ENCODE results near the gene KRTAP5-4.
"Not testable (repeated sequence)": the region's sequence is repeated elsewhere in the genome, so short reads cannot be mapped to it uniquely, and the experiment has no call there.

KRTAP5-4 gene, protein sequence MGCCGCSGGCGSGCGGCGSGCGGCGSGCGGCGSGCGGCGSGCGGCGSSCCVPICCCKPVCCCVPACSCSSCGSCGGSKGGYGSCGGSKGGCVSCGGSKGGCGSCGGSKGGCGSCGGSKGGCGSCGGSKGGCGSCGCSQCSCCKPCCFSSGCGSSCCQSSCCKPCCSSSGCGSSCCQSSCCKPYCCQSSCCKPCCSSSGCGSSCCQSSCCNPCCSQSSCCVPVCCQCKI

DNA sequence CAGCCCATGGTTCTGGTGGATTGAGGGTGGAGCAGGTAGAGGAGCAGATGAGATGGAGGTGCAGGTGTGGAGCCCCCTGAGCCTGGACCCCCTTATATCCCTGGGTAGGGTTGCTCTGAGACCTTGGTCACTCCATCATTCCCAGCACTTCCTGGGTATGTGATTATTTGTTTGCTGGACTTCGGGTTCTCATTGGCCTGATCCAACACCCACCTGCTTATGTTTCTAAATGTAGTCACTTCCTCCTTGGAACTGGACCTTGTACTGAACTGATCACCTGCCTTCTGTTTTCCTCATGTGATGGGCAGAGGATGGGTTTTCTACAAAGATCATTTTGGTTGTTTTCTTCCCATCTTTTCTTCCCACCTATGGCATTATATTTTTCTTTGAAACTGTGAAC is at the start of gene KRTAP5-4:
Gene KRTAP5-4, minus strand, starts transcription at position 53 of the 400 bp plus-strand sequence. Its CDS starts 45 bp downstream, at position 8.
- no peak for DNase-seq

DNA sequence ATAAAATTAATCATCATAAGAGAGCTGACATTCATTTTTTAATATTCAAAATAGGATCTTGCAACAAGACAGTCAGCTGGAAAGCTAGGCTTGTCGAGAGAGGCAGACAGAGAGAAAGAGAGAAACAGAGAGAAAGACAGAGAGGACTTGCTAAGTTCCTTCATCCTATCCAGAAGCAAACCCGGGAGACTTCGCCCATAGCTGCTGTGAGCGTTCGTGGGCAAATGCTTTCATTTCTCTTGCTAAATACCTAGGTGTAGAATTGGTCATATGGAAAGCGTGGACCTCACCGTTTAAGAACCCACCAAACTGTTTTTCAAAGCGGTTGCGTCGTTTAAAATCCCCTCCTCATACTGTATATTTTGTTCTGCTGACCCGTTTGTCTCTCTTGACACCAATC is 49.7 kb upstream of the KRTAP5-4 start:
- no peak for DNase-seq

DNA sequence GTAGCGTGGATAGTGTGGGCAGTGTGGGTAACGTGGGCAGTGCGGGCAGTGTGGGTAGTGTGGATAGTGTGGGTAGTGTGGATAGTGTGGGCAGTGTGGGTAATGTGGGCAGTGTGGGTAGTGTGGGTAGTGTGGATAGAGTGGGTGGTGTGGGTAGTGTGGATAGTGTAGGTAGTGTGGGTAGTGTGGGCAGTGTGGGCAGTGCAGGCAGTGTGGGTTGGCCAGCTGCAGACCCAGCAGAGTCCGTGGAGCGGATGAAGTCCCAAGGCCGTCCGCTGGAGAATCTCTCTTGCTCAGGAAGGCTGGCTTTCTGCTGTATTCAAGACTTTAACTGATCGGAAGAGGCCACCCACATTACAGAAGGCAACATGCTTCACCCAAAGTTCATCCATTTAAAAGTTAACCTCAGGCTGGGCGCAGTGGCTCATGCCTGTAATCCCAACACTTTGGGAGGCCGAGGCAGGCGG is 49.0 kb upstream of the KRTAP5-4 start:
- DNase-seq = no peak

DNA sequence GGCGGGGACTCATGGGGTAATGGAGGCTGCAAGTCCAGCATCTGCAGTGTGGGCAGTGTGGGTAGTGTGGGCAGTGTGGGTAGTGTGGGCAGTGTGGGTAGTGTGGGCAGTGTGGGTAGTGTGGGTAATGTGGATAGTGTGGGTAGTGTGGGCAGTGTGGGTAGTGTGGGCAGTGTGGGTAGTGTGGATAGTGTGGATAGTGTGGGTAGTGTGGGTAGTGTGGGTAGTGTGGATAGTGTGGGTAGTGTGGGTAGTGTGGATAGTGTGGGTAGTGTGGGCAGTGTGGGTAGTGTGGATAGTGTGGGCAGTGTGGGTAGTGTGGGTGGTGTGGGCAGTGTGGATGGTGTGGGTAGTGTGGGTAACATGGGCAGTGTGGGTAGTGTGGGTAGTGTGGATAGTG is 48.5 kb upstream of the KRTAP5-4 start:
- DNase-seq = not testable (repeated sequence)

DNA sequence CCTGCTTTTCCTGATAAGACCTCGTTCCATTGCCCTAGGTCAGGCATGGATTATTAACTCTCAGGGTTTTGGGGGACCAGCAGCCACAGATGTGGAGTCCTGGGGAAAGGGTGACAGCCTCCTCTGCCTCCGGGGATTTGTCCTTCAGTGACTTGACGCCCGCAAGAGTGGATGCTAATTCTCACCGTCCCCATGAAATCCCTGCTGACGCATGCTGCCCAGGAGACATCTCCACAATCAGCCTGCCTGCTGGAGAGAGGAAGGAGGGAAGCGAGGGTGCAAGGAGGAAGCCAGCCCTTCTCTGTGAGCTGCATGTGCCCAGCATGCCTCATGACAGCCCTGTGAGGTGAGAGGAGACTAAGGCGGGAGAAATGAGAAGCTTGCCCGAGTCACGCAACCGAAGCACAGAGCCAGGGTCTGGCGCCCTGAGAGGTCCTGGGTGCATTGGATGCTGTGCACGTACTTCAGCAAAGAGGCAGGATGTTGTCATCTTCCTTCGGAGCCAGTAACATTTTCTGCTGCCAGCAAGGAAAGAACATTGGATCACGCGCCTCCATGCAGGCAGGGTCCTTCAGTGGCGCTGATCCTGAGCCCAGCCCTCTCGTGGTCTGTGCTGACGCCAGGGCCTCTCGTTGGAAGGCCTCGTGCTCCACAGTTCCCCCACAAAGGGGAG is 47.7 kb upstream of the KRTAP5-4 start:
- DNase-seq = no peak

DNA sequence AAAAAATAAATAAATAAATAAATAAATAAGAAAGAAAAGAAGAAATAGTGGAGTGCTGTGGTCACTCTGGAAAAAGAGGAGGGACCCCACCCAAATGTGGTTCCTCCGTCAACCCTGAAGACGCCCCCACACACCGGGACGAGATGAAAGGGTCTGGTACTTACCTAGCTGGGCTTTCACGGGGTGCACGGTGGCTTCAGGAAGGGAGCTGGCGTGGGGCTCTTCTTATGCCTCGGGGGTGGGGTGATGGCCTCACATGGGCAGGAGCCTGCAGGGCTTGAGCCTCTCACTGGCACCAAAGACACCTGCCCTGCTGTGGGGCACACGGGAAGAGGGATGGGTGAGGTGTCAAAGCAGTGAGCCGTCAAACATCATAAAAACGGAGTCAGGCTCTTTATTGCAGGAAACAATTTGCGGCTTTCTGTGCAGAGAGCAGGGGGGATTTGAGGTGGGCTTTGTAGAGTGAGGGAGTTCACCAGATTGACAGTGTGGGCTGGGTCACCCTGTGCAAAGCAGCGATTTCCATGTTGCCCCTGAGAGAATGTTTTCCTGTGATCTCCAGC is 47.1 kb upstream of the KRTAP5-4 start:
- DNase-seq = no peak

DNA sequence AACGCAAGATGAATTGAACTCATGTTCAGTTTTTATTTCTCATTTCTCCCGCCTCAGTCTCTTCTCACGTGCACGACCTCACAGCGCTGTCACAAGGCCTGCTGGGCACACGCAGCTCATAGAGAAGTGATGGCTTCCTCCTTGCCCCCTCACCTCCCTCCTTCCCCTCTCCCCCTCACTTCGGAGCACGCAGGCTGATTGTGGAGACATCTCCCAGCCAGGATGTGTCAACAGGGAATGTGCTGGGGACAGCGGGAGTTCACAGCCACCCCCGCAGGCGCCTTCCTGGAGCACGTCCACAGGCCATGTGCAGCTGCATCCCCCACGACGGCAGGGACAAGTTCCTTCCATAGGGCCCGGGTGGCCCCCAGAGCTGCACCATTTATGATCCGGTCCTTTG is 46.0 kb upstream of the KRTAP5-4 start:
- DNase-seq = no peak

DNA sequence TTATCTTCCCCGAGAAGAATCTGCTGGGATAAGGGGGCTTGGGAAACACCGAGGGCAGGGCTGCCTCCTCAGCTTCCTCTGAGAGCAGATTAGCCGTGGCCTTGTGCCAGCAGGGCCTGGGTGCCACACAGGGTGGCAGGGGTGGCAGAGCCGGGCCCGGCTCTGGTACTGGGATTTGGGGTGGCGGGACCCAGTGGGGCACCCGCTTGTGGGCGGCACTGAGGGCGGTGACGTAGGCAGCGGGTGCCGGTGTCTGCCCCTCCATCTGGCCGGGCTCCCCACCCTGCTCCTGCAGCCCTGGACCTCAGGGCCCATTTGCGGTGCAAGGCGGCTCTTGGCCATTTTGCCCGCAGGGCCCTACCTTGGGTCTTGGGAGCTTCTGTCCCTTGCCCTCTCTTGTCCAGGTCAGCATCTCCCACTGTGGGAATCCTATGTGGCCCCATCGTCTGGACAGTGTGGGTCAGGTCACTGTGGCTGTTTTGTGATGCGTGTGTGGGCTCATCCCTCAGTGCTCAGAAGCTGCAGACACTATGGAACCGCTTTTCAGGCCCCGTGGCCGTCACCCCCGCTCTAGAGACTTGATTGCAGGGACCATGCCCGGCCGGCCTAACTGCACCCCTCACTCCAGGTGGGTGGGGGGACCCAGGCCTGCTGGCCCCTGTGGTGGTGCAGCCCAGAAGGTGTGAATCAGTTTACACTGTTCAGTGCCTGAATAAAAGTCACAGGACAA is 45.3 kb upstream of the KRTAP5-4 start:
- no peak for DNase-seq

DNA sequence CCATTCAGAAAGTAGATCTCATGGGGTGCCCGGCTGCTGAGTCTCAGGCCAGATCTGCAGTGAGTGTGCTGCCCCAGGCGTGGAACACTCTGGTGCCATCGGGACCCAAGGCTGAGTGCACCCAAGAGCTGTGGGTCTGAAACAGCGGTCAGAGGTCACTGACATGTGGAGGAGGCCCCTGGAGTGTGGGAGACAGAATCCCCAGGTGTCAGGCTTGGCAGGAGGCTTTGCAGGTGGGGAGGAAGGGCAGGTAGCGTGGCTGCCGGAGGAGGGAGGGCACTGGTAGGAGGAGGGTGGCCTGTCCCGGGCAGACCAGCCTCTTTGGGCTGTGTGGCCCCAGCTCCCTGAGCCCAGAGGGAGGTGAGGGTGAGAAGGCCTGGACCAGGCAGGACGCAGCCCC is 43.4 kb upstream of the KRTAP5-4 start:
- no peak for DNase-seq

DNA sequence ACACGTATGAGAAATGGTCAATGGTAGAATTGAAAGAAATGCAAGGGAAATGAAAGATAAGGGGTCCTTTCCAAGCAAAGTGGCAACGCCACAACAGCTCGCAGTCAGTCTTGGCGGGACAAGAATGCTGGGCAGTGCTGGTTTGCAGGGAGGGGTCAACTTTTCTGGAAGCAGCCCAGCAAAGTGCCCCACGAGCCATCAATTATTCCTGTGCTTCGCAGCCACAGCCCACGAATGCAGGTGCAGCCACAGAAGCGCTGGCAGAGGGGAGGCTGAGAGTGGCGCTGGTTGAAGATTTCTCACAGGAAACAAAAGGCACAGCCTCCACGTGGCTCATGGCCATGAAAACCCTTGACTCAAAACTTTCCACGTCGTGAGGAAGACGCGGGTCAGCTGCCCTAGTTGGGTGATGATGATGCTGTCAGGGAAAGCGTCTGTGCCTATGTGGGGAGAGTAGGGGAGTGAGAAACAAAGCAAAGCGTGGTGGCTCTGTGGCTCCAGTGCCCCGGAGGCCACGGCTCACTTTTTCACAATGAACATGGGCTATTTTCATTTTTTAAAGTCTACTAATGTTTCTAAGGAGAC is 40.9 kb upstream of the KRTAP5-4 start:
- not testable (repeated sequence) for DNase-seq

DNA sequence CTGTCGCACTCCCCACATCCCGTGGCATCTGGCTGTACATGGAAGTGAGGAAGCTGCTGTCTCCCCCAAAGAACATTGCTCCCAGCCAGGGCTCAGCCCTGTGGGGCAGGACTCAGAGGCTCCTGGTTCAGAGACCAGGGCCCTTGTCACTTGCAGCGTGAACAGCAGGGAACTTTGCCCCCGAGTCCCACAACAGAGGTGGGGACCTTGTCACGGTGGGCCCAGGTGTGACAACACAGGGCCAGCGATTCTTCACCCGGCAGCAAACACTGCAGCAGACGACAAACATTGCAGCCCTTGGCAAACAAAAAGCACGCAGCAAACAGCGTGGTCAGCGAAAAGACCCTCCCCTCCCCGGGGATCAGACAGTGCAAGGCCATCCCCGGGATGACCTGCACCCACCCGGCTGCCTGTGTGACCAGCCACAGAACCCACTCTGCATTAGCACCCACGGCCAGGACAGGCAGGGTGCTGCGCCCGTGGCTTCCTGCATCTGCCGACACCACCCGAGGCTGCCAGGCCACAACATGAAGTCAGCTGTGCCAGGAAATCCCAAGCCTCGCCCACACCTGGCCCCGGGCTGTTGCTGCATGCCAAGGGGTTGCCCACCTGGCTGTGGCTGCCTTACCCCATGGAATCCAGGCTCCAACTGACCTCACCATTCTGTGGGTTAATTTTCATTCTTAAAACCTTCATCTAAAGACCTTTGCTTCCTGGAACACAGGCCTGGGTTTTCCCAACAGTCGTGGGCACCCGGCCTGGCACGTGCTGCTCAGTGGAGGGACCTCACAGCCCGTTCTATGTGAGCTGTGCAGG is 39.7 kb upstream of the KRTAP5-4 start:
- DNase-seq = not testable (repeated sequence)

DNA sequence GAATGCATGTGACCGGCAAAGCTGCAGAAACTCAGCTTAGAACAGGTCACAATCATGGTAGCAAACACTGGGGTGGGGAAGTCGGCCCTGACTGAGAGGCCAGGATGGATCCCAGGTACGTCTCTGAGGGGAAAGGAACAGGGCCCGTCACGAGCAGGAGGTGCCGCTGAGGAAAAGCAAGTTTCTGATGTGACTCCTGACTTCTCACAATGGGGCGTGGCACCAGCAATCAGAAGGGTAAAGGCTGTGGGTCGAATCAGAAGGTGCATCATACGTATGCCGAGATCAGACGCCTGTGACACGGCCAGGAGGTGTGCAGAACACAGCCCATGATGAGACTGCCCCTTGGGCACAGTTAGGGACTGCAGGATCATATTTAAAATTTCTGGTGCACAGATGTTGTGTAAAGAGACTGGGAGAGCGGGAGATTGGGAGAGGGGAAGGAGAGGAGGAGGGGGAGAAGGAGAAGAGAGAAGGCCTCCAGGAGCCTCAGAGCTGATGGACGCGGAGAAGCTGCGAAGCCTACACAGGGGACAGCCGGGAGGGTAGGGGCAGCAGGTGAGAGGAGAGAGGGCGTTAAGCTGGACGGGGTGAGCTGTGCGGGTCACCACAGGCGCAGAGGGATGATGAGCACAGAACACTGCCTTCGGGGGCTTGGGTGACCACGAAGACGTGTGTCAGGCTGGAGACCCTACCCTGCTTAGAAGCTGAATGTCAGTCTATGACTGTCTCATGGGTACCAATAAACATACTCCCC is 38.4 kb upstream of the KRTAP5-4 start:
- DNase-seq = no peak

DNA sequence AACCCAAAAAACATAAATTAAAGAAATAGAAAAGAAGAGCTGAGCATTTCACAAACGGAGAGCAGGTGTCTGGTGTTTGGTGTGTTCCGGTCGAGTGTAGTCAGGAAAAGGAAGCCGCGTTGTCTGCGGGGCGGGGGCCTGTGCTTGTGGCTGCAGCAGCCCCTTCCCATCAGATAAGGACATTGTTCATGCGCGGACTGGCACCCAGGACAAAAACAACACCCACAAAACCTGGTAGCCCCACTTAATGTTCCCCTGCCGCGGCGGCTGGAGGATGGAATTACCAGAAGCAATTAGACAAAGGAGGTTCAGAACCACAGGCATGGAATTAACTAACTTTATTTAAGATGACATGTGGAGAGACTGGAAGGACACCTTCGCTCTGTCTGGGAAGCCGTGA is 37.6 kb upstream of the KRTAP5-4 start:
- no peak for DNase-seq

DNA sequence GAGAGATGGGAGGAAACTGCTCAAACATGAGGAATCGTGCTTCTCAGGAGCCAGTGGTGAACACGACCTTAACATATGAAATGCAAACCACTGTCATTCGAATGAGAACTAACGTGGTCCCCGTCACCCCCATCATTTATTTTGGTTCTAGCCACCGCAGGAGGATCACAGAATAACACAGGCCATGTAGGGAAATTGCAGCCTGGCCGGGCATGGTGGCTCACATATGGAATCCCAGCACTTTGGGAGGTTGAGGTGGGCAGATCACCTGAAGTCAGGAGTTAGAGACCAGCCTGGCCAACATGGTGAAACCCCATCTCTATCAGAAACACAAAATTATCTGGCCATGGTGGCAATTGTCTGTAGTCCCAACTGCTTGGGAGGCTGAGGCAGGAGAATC is 34.7 kb upstream of the KRTAP5-4 start:
- DNase-seq = no peak

DNA sequence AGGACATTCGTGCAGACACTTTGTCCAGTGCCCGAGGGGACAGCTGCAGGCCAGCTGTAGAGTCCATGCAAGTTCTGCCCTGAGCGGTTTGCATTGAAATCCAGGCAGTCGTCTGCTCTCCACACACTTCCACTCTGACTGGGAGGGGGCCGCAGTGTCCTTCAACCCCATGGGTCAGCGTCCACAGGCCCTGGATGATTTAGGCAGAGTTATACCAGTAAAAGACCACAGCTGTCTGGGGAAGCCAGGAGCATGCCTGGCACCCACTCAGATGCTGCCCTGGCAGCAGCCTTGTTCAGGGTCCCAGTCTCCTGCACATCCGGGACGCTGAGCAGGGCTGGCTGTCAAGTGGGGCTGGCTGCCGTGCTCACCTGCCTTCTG is 34.1 kb upstream of the KRTAP5-4 start:
- no peak for DNase-seq

DNA sequence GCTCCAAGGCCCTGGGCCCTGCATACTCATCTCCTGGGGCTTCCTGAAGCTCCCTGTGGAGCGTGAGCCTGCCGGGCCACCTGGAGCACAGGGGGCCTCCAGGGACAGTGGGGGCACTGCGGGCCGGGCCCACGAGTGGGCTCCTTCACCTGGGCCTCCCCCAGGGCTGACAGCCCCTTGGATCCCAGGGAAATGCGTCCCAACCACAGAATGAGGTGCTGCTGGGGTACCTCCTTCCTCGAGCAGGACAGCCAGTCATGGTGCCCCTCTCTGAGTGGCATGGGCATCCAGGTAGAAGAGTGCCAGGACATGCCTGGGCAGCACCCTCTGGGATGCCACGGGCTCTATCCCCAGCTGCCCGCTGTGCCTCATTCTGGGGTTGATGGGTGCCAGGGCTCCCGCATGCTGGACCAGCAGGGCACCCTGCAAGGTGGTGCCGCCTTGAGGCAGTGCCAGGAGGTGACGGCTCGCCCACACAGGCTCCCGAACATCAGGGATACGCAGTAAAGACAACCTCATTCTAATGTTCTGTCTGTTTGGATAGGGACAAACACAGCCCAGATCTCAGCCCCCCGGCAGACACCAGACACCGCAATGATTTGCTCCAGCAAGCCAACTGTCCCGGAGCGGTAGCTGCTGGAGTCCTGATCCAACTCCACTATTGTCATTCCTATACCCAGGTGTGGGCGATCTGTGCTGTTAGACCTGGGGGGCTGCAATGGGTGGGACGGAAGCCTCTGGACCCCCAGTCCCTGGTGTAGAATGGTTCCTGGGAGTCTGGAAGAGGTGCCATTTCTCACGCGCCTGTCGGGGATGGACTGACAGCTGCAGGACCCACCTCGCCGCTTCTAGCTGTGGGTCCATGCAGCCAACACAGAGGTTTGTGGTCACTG is 33.5 kb upstream of the KRTAP5-4 start:
- DNase-seq = no peak

DNA sequence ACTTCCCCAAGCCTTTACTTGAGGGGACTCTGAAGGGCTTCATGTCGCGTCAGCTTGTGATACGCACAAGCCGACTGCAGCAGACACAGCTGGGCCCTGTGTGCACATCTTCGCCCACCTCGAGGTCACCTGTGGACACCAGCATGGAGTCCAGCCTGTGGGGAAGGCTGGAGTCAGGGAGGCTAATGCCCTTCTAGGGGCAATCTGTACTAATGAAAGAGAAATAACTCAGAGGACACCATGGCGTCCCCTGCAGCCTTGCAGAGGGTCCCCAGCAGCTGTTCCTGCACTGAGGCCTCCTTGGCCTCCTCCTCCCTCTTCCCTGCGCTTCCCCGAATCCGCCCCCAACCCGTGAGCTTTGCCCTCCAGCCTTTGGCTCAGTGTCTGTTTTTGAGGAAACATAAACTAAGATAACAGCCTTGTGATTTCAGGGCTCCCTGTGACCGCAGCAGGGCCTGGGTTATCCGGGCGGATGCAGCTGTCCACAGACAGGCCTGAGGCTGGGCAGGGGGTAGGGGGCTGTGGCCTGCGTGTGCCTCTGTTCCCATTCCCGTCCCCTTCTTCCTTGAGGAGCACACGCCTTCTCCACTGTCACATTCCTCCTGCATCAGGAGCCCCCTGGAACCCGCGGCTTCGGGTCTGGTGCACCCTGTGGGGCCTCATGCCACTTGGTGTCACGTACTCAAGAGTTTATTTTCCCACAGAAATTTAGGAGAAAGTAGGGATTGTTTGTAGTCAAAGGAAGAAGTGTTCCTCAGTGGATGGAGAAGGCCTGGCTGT is 32.6 kb upstream of the KRTAP5-4 start:
- DNase-seq = no peak

DNA sequence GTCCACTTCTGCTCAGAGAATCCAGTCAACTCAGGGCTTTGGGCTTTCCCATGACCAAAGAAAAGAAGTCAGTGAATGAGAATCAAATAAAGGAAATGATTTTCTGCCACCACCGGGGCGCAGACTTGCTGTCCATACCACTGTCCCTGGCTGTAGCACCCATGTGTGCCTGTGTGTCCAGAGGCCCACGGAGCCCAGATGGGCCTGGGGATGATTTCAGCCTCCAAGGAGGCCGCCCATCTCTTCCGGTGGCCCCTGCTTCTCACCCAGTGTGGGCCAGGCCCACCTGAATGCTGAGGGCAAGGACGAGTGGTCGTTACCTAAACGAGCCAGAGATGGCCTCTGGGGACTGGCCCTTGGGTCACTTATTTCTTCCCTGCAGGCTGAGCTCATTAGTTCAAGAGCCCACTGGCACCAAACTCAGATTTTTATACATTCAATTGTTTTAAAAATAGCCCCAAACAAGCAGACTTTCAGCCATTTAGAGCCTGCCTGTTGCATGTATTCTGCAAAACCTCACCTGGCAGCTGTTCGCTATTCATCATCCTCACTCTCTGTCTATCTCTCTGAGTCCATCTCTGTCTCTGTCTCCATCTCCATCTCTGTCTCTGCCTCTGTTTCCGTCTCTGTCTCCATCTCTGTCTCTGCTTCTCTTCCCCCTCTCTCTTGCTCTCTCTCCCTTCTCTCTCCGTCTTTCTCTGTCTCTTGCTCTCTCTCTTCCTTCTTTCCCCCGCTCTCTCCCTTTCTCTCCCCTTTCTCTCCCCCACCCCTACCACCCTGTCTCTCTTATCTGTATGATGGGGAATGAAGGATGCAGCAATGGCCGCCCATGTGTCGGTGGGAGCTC is 31.8 kb upstream of the KRTAP5-4 start:
- DNase-seq = no peak

All from NCI-H524 (cell line).